Fibroblast of lung (primary cell): Measurements from ENCODE around the gene LTBP1.

Source experiments
- CTCF ChIP-seq, 2 donors: IDR thresholded peaks in 1 of 2; conservative IDR thresholded peaks in 1 of 2; 1 replicate in 1 of 2; 2 replicates in 1 of 2; pipeline ENCODE4 v1.5.1; 2011 to 2012; ENCODE audit warnings: low read length in 2 of 2, control low read depth in 1 of 2, inconsistent platforms in 1 of 2, low read depth in 1 of 2, mild to moderate bottlenecking in 1 of 2
- EZH2 ChIP-seq: IDR thresholded peaks from 2 replicates; pipeline ENCODE4 v1.5.1; 2012; ENCODE audit warnings: low read length, control low read depth, mild to moderate bottlenecking; ENCODE audit errors: missing control alignments

DNA sequence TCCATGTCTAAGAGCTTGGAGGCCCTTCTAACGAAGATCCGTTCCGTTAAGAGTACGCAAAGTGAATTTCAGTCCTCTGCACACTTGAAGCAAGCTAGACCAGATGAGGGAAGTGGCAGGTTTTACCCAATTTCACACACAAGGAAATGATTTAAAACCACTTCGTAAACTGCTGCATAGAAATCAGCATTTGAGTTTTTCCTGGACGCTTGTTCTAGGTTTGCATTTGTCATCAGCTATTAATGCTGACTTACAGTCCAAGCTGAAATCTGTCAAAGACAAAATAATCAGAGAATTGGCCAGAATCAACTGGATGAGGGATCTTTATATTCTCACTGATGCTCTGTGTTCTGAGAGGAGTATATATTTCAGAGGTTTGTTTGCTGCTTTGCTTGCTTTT is 412.1 kb downstream of the LTBP1 start:
- TF ChIP-seq EZH2, result no peak
- no peak for TF ChIP-seq CTCF (conservative IDR thresholded peaks at IDR 0.05 in 1 of 2, IDR thresholded peaks at IDR 0.05 in 1 of 2; ENCODE audit: low read depth in 1 of 2, low read length in 2 of 2)
